ELR (cell line): ENCODE data around the gene USP6NL.
"Not testable (repeated sequence)": the region's sequence is repeated elsewhere in the genome, so short reads cannot be mapped to it uniquely, and the experiment has no call there.

ENCODE experiments used
- DNase-seq: peaks from one replicate; pipeline ENCODE4 v3.0.0-alpha.2; 2015; ENCODE audit warnings: low read depth

The USP6NL gene

DNA sequence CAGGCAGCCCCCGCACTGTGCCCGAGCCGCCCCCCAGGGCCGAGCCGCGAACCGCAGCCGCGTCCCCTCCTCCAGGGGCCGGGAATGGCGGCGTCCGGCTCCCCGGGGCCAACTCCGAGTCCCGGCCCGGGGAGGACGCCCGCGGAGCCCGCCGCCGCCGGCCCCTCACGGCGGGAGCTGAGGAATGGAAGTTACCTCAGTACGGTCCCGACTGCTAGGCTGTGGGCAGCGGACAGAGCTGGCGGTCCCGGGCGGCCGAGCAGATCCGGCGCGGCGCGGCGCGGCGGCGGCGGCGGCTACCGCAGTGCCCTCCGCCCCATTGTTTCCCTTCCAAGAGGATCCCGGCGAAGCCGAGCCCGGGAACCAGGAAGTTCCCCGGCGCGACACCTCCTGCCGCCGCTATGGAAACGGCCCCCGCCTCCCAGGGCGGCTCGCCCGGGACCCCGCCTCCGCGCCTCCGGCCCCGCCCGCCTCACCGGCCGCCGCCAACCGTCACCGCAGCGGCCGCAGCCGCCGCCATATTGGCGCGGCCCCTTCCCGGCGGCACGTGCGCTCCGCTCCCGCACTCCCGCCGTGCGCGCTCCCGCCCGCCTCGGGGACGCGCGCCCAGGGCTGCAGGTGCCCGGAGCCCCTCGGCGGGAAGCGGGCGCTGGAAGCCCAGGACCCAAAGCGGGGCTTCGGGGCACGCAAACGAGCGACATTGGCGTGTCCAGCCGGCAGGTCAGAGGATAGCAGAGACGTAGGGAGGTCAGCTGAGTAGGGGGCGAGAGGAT, at the start of gene USP6NL:
Gene USP6NL (minus strand): TSS at position 403 of the 773 bp plus-strand sequence. CDS start 14,016 bp downstream, outside the sequence.
- peak; percentile 89 for DNase-seq

DNA sequence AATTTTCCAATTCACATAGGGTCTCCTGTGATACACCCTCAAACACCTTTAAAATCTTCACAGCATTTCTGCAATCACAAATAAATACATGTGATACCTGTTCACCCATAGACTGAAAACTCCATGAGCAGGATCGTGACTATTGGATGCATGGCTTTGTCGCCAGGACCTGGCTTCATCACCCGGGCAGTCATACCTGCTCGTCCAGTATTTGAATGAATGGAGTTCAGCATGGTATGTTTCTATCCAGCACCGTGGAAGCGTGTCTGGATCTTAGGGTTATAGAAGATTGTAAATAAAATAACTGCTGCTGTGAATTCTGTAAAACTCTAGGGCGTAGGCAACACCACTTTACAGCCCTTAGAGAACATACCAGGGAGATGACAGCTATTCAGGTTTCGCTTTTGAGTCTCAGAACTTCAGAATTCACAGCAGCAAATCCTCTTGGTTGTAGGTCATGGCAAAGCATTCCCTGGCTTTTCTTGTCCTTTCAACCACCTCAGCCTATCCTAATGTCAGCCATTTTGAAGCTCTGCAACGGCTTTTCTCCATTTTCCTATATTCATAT, 47.4 kb upstream of the USP6NL start:
- DNase-seq, result no peak

- DNase-seq, result peak; percentile 12
These were observed 44.4 kb upstream of the USP6NL start for GRCh38 chr10:11655836-11656235.

DNA sequence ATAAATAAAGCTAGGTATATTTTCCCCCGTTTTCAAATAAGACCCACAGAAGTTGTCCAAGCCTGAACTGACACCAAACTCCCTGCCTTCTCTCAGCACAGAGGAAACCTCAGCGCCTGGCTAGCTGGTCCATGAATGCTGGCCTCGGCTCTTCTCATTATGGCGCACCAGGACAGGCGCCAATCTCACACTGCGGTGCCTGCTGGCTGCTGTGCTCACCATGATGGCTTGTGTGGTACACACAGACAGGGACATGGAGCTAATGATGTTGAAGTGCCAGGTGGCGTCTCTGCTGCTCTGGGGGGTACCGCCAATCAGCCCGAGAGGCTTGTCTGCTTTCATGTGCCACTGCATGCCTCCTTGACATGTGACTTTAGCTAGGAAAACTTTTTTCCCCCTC, 43.2 kb upstream of the USP6NL start:
- no peak for DNase-seq

DNA sequence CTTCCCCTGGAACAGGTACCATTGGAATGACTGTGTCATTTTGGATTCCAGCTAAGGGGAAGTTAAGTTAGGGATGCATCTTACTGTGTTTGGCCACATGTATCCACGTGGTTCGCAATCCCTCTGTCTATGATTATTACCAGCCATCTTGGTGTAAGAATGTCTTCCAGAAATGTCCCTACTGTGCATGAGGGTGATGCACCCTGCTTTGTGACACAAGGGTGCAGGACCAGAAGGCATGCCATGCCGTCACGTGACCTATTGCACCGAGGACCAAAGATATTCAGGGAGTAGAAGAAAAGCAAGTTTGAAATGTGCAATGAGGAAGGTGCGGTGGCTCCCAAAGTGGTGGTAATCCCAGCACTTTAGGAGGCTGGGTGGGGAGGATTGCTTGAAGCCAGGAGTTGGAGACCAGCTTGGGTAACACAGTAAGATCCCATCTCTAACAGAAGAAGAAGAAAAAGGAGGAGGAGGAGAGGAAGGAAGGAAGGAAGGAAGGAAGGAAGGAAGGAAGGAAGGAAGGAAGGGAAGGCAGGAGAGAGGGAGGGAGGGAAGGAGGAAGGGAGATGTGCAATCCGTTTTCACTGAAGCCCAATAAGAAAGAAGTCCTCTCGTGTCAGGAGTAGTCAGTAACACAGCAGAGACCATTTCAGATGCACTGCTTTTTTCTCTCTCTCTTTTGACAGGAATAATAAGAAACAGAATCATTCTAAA, 42.5 kb upstream of the USP6NL start:
- no peak for DNase-seq

DNA sequence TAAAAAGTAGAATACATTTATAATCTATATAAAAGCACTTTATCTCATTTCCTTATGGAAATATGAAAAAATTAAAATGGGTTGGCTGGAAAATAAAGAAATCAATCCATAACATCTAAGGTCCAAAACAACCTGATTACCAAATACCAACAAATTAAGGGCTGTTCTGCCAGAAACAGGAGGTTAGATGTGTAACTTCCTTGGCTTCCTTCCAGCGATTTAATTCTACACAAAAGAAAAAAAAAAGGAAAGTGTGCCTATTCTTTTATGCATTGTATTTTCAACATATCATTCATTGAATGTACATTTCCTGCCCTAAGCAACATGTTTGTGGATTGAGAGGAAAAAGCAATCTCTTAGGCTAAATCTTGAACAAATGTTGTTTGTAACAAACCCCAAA, 36.2 kb upstream of the USP6NL start:
- no peak for DNase-seq

DNA sequence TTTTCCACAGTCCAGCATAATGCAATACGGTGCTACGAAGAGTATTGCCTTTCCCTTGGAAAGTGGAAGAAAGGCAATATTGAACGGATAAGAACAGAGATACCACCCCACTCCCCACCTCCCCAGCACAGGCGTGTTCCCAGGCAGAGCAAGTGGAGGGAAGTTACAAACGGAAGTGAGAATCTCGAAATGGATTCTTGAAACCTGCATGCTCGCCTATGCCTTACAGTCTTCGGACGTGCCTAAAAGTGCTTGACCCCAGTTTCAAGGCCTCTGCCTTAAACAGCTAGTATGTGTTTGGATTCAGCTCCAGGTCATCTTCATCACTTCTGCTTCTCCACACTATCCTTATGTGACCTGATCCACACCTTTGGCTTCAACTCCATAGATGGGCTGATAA, 35.0 kb upstream of the USP6NL start:
- no peak for DNase-seq

- no peak for DNase-seq
These were observed 31.6 kb upstream of the USP6NL start for GRCh38 chr10:11643039-11643438.

- DNase-seq, result no peak
These were observed 31.1 kb upstream of the USP6NL start for GRCh38 chr10:11642566-11642965.

DNA sequence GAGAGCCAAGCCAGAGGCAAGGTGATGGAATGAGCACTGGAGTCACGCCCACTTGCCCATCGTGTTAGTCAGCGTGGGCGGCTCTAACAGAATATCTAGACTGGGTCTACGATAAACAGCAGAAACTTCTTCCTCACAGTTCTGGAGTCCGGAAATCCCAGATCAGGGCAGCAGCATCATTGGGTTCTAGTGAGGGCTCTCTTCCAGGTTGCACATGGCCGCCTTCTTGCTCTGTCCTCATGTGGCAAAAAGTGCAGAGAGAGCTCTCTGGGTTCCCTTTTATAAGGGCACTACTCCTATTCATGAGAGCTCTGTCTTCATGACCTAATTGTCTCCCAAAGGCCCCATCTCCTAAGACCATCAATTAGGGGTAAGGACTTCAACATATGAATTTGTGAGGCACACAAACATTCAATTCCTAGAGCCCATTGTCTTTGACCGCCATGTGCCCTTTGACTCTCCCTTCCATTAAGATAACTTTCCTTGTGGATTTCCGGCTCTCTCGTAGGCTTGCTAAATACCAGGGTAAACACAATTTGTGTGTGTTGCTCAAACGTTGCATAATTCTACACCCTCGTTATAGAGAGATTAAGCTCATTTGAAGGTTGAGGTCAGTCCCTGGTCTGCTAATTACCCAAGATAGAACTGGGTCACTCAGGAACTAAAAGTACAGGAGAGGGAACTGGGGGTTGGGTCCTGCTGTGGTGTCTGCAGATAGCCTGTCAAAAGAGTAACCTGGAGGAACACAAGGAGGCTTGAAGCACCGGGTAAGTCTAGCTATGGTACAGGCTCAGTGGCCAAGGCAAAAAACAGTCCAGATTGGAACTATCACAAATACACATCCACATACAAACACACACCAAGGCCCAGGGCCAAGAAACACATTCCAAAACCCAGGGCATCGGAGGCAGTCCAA, 28.7 kb upstream of the USP6NL start:
- no peak for DNase-seq

GRCh38 chr10:11639362-11639761, 27.9 kb upstream of the USP6NL start:
- no peak for DNase-seq

GRCh38 chr10:11638055-11638698, 26.7 kb upstream of the USP6NL start:
- DNase-seq, result no peak

DNA sequence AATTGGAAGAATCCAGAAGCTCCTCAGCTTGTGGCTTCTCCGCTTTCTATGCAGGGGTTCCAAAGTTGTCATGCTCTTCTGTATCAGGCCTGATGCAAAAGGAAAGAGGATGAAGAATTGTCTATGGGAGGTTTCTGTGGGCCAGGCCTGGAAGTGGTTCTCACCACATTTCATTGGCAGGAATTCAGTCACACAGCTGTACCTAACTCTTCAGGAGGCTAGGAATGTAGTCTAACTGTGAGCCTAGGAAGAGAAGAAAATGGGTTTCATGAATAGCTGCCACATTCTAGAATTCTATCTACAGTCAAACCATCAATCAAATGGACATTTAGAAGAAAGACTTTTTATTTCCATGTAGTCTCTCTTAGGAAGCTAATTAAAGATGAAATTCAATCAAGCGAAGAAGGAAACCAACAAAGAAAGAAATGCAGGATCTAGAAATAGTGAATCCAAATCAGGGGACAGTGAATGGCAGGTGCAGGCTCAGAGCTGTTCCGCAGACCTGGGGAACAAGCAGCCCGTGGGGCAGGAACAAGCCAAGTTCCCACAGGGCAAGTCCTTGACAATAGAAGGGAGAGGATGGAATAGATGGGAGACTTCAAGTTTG, 25.4 kb upstream of the USP6NL start:
- no peak for DNase-seq

DNA sequence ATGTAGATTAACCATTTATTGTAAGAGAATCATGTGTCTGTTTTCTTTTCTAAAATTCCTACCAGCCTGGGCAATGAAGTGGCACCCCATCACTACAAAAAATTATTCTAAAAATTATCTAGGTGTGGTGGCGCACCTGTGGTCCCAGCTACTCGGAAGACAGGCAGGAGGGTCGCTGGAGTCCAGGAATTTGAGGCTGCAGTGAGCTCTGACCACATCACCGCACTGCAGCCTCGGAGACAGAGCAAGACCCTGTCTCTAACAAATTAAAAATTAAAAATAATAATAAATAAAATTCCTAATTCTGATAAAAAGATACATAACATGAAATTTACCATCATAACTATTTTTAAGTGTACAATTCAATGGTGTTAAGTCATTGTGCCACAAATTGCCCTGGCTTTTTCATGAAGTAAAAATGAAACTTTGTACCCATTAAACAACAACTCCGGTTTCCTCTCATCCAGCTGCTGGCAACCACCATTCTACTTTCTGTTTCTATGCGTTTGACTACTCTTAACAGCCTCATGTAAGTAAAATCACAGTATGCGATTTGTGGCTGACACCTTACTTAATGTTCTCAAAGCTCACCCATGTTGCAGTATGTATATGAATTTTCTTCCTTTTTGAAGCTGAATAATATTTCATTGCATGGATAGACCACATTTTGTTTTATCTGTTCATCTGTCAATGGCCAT, 20.6 kb upstream of the USP6NL start:
- no peak for DNase-seq

GRCh38 chr10:11631291-11631690, 19.8 kb upstream of the USP6NL start:
- DNase-seq, result no peak

GRCh38 chr10:11629731-11630130, 18.3 kb upstream of the USP6NL start:
- DNase-seq, result no peak

GRCh38 chr10:11627941-11628340, 16.5 kb upstream of the USP6NL start:
- DNase-seq, result not testable (repeated sequence)

GRCh38 chr10:11626071-11626470, 14.6 kb upstream of the USP6NL start:
- no peak for DNase-seq

DNA sequence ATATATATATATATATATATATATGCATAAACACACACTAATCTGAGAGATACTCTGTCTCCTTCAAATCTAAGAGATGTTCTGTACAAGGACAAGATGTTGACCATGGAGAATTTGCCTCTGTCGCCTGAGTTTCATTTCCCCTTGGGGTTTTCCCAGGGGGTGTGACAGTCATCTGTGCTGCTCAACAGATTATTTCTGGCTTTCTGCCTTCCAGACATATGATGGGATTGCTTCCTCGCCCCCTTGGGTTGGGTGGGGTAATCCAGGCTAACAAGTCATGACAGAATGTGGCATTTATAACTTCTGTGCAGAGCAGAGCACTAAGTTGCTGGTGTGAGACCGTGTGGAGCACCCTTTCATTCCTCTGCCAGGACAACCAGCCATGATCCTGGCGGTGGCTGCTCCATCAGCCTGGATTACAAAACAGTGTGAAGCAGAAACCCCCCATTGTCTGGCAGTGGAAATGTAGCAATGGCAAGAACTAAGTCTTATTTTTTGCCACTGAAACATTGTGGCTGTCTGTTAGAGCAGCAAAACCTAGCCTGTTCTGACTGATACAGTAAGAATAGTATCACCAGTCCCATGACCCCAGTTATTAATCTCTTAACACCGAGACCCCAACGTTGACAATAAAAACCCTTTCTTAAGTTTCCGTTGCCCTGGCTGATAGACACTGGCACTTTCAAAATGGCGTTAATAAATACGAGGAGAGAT, 13.7 kb upstream of the USP6NL start:
- DNase-seq, result no peak

DNA sequence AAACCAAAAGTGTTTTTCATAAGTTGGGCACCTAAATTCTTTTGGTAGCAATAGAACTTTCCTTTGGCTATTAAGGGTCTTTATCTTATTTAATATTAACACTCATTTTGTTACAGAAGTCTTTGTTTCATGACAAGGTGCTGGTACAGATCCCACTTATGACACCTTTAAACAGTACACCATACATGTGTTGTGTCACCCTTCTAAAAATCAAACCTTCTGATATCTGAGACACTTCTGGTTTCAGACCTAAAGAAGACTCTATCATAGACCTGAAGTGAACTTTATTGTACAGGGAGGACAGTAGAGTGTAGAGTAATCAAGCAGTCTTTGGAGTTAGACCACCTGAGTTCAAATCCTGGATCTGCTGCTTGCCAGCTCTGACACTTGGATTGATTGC, 5.8 kb upstream of the USP6NL start:
- no peak for DNase-seq
